IMR-90 (cell line): ENCODE results near the gene KCNAB1. TPM values are rescaled to one million over a fixed set of nuclear protein-coding genes. Genes with fewer than 3 reads are reported as not detected.

ENCODE experiments used
- ATAC-seq: fragments of 200-7000 bp; cut with Tn5 transposase; 2 replicates; pipeline ENCODE4 v1.9.1; 2020; ENCODE audit warnings: low read depth, mild to moderate bottlenecking, moderate library complexity
- BruUV-seq: library from RNA; stranded (reverse); fragments of 400-500 nt; replicated peaks from 2 replicates; lab custom pipeline; 2021; lab: Mats Ljungman, UMichigan
- CTCF ChIA-PET: fragments of 300-600 bp; formaldehyde crosslinking; extraction: SDS; loops from one replicate; lab custom pipeline; 2021; ENCODE audit warnings: antibody characterized with exemption; lab: Yijun Ruan, JAX
- POLR2A ChIA-PET: fragments of 300-600 bp; sonication (Branson Sonifier 250); formaldehyde crosslinking; loops from one replicate; lab custom pipeline; 2022; ENCODE audit warnings: antibody characterized with exemption; ENCODE audit not compliant: unreplicated experiment; lab: Charles Lee
- DNase-seq: peaks from one replicate; pipeline ENCODE4 v3.0.0; 2013
- H2AFZ ChIP-seq: replicated peaks from 2 replicates; pipeline ENCODE3; 2013; ENCODE audit warnings: low read length, mild to moderate bottlenecking; ENCODE audit not compliant: poor library complexity
- H2AK5ac ChIP-seq: 2 replicates; pipeline ENCODE4 v1.6.1; 2013; ENCODE audit warnings: low read depth, low read length, inconsistent platforms
- H2AK9ac ChIP-seq: replicated peaks from 2 replicates; pipeline ENCODE3; 2013; ENCODE audit warnings: mild to moderate bottlenecking, low read depth, low read length, moderate library complexity; ENCODE audit not compliant: poor library complexity
- H2BK120ac ChIP-seq: 2 replicates; pipeline ENCODE4 v1.6.1; 2013; ENCODE audit warnings: low read depth, low read length, inconsistent platforms
- H2BK15ac ChIP-seq: 3 replicates; pipeline ENCODE4 v1.6.1; 2013; ENCODE audit warnings: low read depth, low read length, inconsistent platforms
- H2BK20ac ChIP-seq: 2 replicates; pipeline ENCODE4 v1.6.1; 2013; ENCODE audit warnings: low read depth, mild to moderate bottlenecking, inconsistent platforms, low read length, moderate library complexity
- H2BK5ac ChIP-seq: 2 replicates; pipeline ENCODE4 v1.6.1; 2013; ENCODE audit warnings: mild to moderate bottlenecking, low read depth, low read length, inconsistent platforms; ENCODE audit not compliant: poor library complexity, severe bottlenecking
- H3K14ac ChIP-seq: replicated peaks from 2 replicates; pipeline ENCODE4 v1.6.1; 2013; ENCODE audit warnings: low read depth, low read length, inconsistent platforms
- H3K18ac ChIP-seq: 2 replicates; pipeline ENCODE4 v1.6.1; 2013; ENCODE audit warnings: low read depth, low read length, control low read depth
- H3K23ac ChIP-seq: 2 replicates; pipeline ENCODE4 v1.6.1; 2013; ENCODE audit warnings: low read depth, low read length, inconsistent platforms
- H3K27ac ChIP-seq: 2 replicates; pipeline ENCODE4 v1.5.1; 2013; ENCODE audit warnings: mild to moderate bottlenecking, control low read depth, low read length; ENCODE audit not compliant: insufficient read depth
- H3K27me3 ChIP-seq: 2 replicates; pipeline ENCODE4 v1.6.1; 2013; ENCODE audit warnings: low read length; ENCODE audit not compliant: control insufficient read depth, insufficient read depth
- H3K36me3 ChIP-seq: 2 replicates; pipeline ENCODE4 v1.6.1; 2013; ENCODE audit warnings: low read length, mixed read lengths; ENCODE audit not compliant: control insufficient read depth, insufficient read depth
- H3K4ac ChIP-seq: 2 replicates; pipeline ENCODE4 v1.6.1; 2013; ENCODE audit warnings: low read depth, low read length, inconsistent platforms
- H3K4me1 ChIP-seq: 2 replicates; pipeline ENCODE4 v1.6.1; 2013; ENCODE audit warnings: low read length, mixed read lengths; ENCODE audit not compliant: control insufficient read depth, insufficient read depth
- H3K4me2 ChIP-seq: 2 replicates; pipeline ENCODE4 v1.6.1; 2013; ENCODE audit warnings: low read depth, mild to moderate bottlenecking, control low read depth, low read length, moderate library complexity
- H3K4me3 ChIP-seq: 2 replicates; pipeline ENCODE4 v1.5.1; 2013; ENCODE audit warnings: low read depth, mild to moderate bottlenecking, control low read depth, low read length, moderate library complexity; ENCODE audit not compliant: insufficient read depth
- H3K56ac ChIP-seq: 2 replicates; pipeline ENCODE4 v1.6.1; 2013; ENCODE audit warnings: low read length, inconsistent platforms; ENCODE audit not compliant: insufficient read depth; ENCODE audit errors: extremely low read depth
- H3K79me1 ChIP-seq, 2 experiments: 2 replicates each; pipeline ENCODE4 v1.6.1; 2013; ENCODE audit warnings: low read length in 2 of 2, inconsistent platforms in 1 of 2, low read depth in 1 of 2
- H3K9ac ChIP-seq: 2 replicates; pipeline ENCODE4 v1.6.1; 2013; ENCODE audit warnings: low read depth, low read length, control low read depth
- H3K9me1 ChIP-seq: 2 replicates; pipeline ENCODE4 v1.6.1; 2013; ENCODE audit warnings: low read length, inconsistent platforms; ENCODE audit not compliant: insufficient read depth
- H3K9me3 ChIP-seq: 2 replicates; pipeline ENCODE4 v1.6.1; 2013; ENCODE audit warnings: low read length; ENCODE audit not compliant: control insufficient read depth, insufficient read depth
- H4K20me1 ChIP-seq: 2 replicates; pipeline ENCODE4 v1.6.1; 2013; ENCODE audit warnings: low read length, inconsistent platforms; ENCODE audit not compliant: insufficient read depth
- H4K5ac ChIP-seq: 2 replicates; pipeline ENCODE4 v1.6.1; 2013; ENCODE audit warnings: mild to moderate bottlenecking, low read depth, low read length, control low read depth
- H4K8ac ChIP-seq, 2 experiments: 2 replicates each; pipeline ENCODE4 v1.6.1; 2013; ENCODE audit warnings: low read depth in 2 of 2, low read length in 2 of 2, control low read depth in 1 of 2, inconsistent platforms in 1 of 2
- H4K91ac ChIP-seq: 2 replicates; pipeline ENCODE4 v1.6.1; 2013; ENCODE audit warnings: low read depth, low read length, inconsistent platforms; ENCODE audit not compliant: insufficient read depth
- CHD1 ChIP-seq: IDR thresholded peaks from 2 replicates; pipeline ENCODE4 v1.6.1; 2012; ENCODE audit warnings: low read depth, low read length, improper control_type of control experiment
- MAFK ChIP-seq: IDR thresholded peaks from 2 replicates; pipeline ENCODE4 v1.6.1; 2012; ENCODE audit warnings: low read depth, low read length, improper control_type of control experiment
- MAZ ChIP-seq: IDR thresholded peaks from 2 replicates; pipeline ENCODE4 v1.6.1; 2012; ENCODE audit warnings: low read depth, mild to moderate bottlenecking, low read length, improper control_type of control experiment, moderate library complexity, borderline replicate concordance
- NFE2L2 ChIP-seq: fragments of 150-350 bp; IDR thresholded peaks from 2 replicates; pipeline ENCODE4 v1.6.1; 2016; ENCODE audit warnings: low read depth, mild to moderate bottlenecking, low read length
- RAD21 ChIP-seq: IDR thresholded peaks from 2 replicates; pipeline ENCODE4 v1.6.1; 2012; ENCODE audit warnings: low read length, improper control_type of control experiment
- RFX5 ChIP-seq: IDR thresholded peaks from 2 replicates; pipeline ENCODE4 v1.8.0; 2012; ENCODE audit warnings: low read depth, mild to moderate bottlenecking, low read length, moderate library complexity
- SMC3 ChIP-seq: fragments of 150-350 bp; IDR thresholded peaks from 2 replicates; pipeline ENCODE4 v1.6.1; 2016; ENCODE audit warnings: low read depth, mild to moderate bottlenecking, antibody characterized with exemption, low read length, moderate library complexity
- WGBS, 2 experiments: methylation state at CpG; one replicate each; pipeline versions ENCODE4 v1.1.5 to v1.1.7; 2013; ENCODE audit warnings: missing lambda C conversion rate in 2 of 2; ENCODE audit not compliant: insufficient read length in 1 of 2; ENCODE audit errors: extremely low coverage in 2 of 2; 5-methylcytosine and 5-hydroxymethylcytosine counted together
- dilution Hi-C: fragments of 300-500 bp; cut with HindIII; formaldehyde crosslinking; loops from one replicate; pipeline ENCODE4 v1.14.3; 2018; ENCODE audit warnings: low sequenced_read_pairs; ENCODE audit not compliant: unreplicated experiment
- in situ Hi-C: fragments of 300-500 bp; cut with MboI; formaldehyde crosslinking; loops from 3 replicates; pipeline ENCODE4 v1.14.3; 2019; ENCODE audit warnings: low sequenced_read_pairs, inconsistent platforms, mixed read lengths
- intact Hi-C: fragments of 100-400 bp; cut with micrococcal nuclease; formaldehyde crosslinking; loops from 2 replicates; pipeline ENCODE4 v1.10.0; 2022
- polyA plus RNA-seq, 3 experiments: library from polyadenylated mRNA; depleted of rRNA; stranded (reverse); fragments of >200 nt; gene quantifications; 2 replicates each; pipeline ENCODE4 v1.2.3, GENCODE V29; 2012; ENCODE audit warnings: low replicate concordance in 1 of 3
- total RNA-seq: library from RNA; depleted of rRNA; stranded (reverse); fragments of >200 nt; gene quantifications from 2 replicates; pipeline ENCODE4 v1.2.3, GENCODE V29; 2012
- TF ChIP-seq, protein P1 (sequence below): fragments of 150-350 bp; IDR thresholded peaks from 2 replicates; pipeline ENCODE4 v1.6.1; 2017; ENCODE audit warnings: mild to moderate bottlenecking, antibody characterized with exemption, low read length, low read depth

Gene KCNAB1
- total and polyA plus RNA-seq, 2 of the 4 experiments (the other 2 are of a cell fraction): under 0.01 to 0.07 TPM

DNA sequence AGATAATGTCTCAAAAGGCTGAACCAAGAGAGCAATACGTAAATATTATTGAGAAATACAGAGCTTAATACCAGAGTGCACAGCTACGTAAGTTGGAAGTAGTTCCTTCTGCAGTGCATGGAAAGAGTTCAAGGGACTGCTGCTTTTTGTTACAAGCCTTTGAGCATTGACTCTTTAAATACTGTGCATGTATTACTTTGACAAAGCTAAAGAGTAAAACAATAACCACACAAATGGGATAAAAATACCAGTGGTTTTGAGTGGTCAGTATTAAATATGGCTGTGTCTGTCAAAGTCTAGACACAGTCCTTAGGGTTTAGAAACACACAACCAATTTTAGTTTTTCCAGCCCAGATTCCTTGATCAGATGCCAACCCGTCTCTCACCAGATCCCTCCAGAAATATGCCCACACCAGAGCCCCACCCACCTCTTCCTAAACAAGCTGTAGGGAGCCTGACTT, 372.5 kb downstream of the KCNAB1 start:
- Histone ChIP-seq H2AK5ac (no peak overlapping the region), H3K4me1 (0 out of 2 replicates have a peak, but pooled peaks cover 2% of the 10 kb centered on the region), H3K23ac (no peak overlapping the region), H3K27ac (no peak overlapping the region), H2AK9ac (no peak overlapping the region), H3K27me3 (no peaks in the 10 kb centered on the region), H2BK15ac (no peak overlapping the region), H3K56ac (no peak overlapping the region), H4K91ac (no peak overlapping the region), H3K4me3 (no peak overlapping the region), H3K4me2 (no peak overlapping the region), H2BK20ac (no peak overlapping the region), H3K9me3 (no peaks in the 10 kb centered on the region), H4K5ac (no peak overlapping the region), H4K20me1 (no peaks in the 10 kb centered on the region), H2AFZ (peak overlapping the region; percentile 51), H3K14ac (no peak overlapping the region), H3K18ac (no peak overlapping the region), H2BK5ac (no peak overlapping the region), H3K36me3 (no peaks in the 10 kb centered on the region), H3K9ac (no peak overlapping the region), H4K8ac (no peak overlapping the region), H3K4ac (no peak overlapping the region), H3K9me1 (0 out of 2 replicates have a peak, but pooled peaks cover 3% of the 10 kb centered on the region), H2BK120ac (no peak overlapping the region), H3K79me1 (no peaks in the 10 kb centered on the region)
- in situ Hi-C loops: no loop called here
- intact Hi-C loops: no loop called here
- no TSS peak for BruUV-seq
- TF ChIP-seq MAZ (no peak), NFE2L2 (no peak), SMC3 (no peak), CHD1 (no peak), RFX5 (no peak), MAFK (no peak), RAD21 (no peak)
- TF ChIP-seq, protein P1, sequence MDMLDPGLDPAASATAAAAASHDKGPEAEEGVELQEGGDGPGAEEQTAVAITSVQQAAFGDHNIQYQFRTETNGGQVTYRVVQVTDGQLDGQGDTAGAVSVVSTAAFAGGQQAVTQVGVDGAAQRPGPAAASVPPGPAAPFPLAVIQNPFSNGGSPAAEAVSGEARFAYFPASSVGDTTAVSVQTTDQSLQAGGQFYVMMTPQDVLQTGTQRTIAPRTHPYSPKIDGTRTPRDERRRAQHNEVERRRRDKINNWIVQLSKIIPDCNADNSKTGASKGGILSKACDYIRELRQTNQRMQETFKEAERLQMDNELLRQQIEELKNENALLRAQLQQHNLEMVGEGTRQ: no peak
- no CpG with 5 or more reads among the region's 3 CpGs for WGBS, 2 experiments
- ChIA-PET CTCF (no interaction called here), POLR2A (no interaction called here)
- dilution Hi-C loops: no loop called here
- DNase-seq: no peak
- no peak; the same call in 1 of the 2 replicates for ATAC-seq
